KMS-11 (cell line): ENCODE results near the gene NUDT7.

ENCODE experiments used
- H2AFZ ChIP-seq: fragments of 200-600 bp; sonication (generic); 2 replicates; pipeline ENCODE4 v1.6.1; 2016; ENCODE audit warnings: antibody characterized with exemption, mixed run types, low read depth
- H3K27ac ChIP-seq: fragments of 200-600 bp; sonication (generic); 2 replicates; pipeline ENCODE4 v1.6.1; 2016; ENCODE audit warnings: mild to moderate bottlenecking, mixed run types
- H3K27me3 ChIP-seq: fragments of 200-600 bp; sonication (generic); 2 replicates; pipeline ENCODE4 v1.6.1; 2017; ENCODE audit warnings: mild to moderate bottlenecking, low read depth, mixed run types, moderate library complexity; ENCODE audit not compliant: insufficient read depth
- H3K36me3 ChIP-seq: fragments of 200-600 bp; sonication (generic); 2 replicates; pipeline ENCODE4 v1.6.1; 2017; ENCODE audit warnings: mild to moderate bottlenecking, mixed run types; ENCODE audit not compliant: insufficient read depth
- H3K4me1 ChIP-seq: fragments of 200-600 bp; sonication (generic); 2 replicates; pipeline ENCODE4 v1.6.1; 2016; ENCODE audit warnings: mild to moderate bottlenecking, low read depth, mixed run types; ENCODE audit not compliant: poor library complexity, severe bottlenecking
- H3K4me2 ChIP-seq: fragments of 200-600 bp; sonication (generic); 2 replicates; pipeline ENCODE4 v1.7.0; 2016; ENCODE audit warnings: mild to moderate bottlenecking, mixed run types
- H3K4me3 ChIP-seq: fragments of 200-600 bp; sonication (generic); IDR thresholded peaks from 2 replicates; pipeline ENCODE4 v1.6.1; 2017; ENCODE audit warnings: low read depth, low read length, mixed read lengths; ENCODE audit not compliant: insufficient read depth
- H3K79me2 ChIP-seq: fragments of 200-600 bp; sonication (generic); 2 replicates; pipeline ENCODE4 v1.6.1; 2016; ENCODE audit warnings: low read depth, mixed run types; ENCODE audit not compliant: insufficient read depth
- H3K9ac ChIP-seq: fragments of 200-600 bp; sonication (generic); 2 replicates; pipeline ENCODE4 v1.6.1; 2016; ENCODE audit warnings: mild to moderate bottlenecking, mixed run types
- H4K20me1 ChIP-seq: fragments of 200-600 bp; sonication (generic); 2 replicates; pipeline ENCODE4 v1.6.1; 2016; ENCODE audit warnings: mild to moderate bottlenecking, mixed run types; ENCODE audit not compliant: insufficient read depth
- TF ChIP-seq, protein P1 (sequence below): fragments of 200-600 bp; sonication (generic); conservative IDR thresholded peaks from 2 replicates; pipeline ENCODE4 v1.6.1; 2017; ENCODE audit warnings: low read depth, mild to moderate bottlenecking, antibody characterized with exemption, low read length, moderate library complexity, mixed read lengths

NUDT7 gene

DNA sequence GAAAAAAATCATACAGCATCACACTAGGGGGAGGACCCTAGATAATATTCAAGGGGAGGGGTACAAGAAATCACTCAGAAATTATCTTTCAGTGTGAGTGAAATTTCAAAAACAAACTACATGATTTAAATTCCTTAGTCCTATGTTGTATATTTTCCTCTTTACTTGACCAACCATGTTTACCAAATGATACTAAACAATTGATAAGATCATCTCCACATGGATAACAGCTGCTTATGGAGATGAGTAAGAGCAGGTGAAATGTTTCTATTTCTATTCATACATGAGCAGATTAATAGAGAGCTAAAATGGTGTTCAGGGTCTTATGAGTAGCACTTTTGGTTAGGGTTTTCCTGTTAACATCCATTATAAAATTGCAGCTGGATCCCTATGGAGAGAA is 58.8 kb downstream of the NUDT7 start:
- H3K4me2 ChIP-seq, result no peak overlapping the region
- no peaks in the 10 kb centered on the region for H4K20me1 ChIP-seq
- H3K9ac ChIP-seq, result no peak overlapping the region
- no peaks in the 10 kb centered on the region for H3K36me3 ChIP-seq
- TF ChIP-seq, protein P1, sequence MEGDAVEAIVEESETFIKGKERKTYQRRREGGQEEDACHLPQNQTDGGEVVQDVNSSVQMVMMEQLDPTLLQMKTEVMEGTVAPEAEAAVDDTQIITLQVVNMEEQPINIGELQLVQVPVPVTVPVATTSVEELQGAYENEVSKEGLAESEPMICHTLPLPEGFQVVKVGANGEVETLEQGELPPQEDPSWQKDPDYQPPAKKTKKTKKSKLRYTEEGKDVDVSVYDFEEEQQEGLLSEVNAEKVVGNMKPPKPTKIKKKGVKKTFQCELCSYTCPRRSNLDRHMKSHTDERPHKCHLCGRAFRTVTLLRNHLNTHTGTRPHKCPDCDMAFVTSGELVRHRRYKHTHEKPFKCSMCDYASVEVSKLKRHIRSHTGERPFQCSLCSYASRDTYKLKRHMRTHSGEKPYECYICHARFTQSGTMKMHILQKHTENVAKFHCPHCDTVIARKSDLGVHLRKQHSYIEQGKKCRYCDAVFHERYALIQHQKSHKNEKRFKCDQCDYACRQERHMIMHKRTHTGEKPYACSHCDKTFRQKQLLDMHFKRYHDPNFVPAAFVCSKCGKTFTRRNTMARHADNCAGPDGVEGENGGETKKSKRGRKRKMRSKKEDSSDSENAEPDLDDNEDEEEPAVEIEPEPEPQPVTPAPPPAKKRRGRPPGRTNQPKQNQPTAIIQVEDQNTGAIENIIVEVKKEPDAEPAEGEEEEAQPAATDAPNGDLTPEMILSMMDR, result no peak
- H2AFZ ChIP-seq, result no peak overlapping the region
- no peak overlapping the region for H3K27ac ChIP-seq
- no peaks in the 10 kb centered on the region for H3K79me2 ChIP-seq
- no peak overlapping the region for H3K4me3 ChIP-seq
- H3K27me3 ChIP-seq, result no peaks in the 10 kb centered on the region
- no peaks in the 10 kb centered on the region for H3K4me1 ChIP-seq

DNA sequence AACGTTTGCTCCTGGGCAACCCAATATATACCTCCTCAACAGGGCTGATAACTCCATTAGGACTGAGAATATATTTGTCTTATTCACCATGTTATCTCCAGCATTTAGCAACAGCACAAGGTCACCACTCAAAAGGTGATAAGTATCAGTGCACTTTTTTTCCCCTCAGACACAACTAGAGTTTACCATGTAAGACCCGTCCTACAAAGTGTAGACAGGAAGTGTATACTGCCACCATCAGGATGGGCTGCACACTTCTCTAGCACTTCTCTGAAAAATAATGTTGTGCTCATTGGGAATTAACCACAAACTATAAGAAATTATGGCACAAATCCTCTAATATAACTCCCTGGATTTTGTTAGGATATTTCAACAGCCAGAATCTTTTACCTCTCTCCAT is 60.4 kb downstream of the NUDT7 start:
- Histone ChIP-seq H3K27ac (no peak overlapping the region), H3K9ac (no peak overlapping the region), H3K36me3 (no peaks in the 10 kb centered on the region), H3K27me3 (no peaks in the 10 kb centered on the region), H3K4me3 (no peak overlapping the region), H3K4me2 (no peak overlapping the region), H4K20me1 (no peaks in the 10 kb centered on the region), H3K79me2 (no peaks in the 10 kb centered on the region), H3K4me1 (no peaks in the 10 kb centered on the region), H2AFZ (no peak overlapping the region)
- TF ChIP-seq, protein P1, result peak; percentile 33; the same call in 1 of the 2 replicates

DNA sequence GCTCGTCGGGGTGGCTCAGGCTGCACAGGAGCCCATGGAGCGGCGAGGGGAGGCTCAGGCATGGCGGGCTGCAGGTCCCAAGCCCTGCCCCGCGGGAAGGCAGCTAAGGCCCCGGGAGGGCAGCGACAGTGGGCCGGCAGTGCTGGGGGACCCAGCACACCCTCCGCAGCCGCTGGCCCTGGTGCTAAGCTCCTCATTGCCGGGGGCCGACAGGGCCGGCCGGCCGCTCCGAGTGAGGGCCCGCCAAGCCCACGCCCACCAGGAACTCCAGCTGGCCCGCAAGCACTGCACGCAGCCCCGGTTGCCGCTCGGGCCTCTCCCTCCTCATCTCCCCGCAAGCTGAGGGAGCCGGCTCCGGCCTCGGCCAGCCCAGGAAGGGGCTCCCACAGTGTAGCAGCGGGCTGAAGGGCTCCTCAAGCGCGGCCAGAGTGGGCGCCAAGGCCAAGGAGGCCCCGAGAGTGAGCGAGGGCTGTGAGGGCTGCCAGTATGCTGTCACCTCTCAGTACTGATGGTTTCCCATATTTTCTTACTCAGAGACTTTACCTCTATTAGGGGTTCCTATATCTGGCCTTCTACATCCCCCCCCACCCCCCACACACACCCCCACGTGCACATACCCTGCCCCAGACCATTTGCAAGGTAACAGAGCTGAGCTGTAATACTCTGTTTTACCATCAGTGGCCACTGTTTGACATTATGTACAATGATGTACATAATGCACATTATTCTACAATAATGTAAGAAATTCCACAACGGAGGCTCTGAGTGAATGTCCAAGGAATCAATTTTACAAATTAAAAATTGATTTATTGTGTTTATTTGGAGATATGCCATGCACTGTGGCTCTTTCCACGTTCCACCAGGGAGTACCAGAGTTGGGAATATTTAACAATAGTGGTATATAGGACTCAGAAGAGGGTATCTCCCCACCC is 62.4 kb downstream of the NUDT7 start:
- no peaks in the 10 kb centered on the region for H3K27me3 ChIP-seq

GRCh38 chr16:77785373-77785764 is 63.1 kb downstream of the NUDT7 start:
- Histone ChIP-seq H3K4me2 (no peak overlapping the region), H3K27me3 (no peaks in the 10 kb centered on the region), H3K79me2 (no peaks in the 10 kb centered on the region), H3K4me1 (no peaks in the 10 kb centered on the region), H3K36me3 (no peaks in the 10 kb centered on the region), H4K20me1 (no peaks in the 10 kb centered on the region), H3K4me3 (no peak overlapping the region), H2AFZ (no peak overlapping the region), H3K9ac (no peak overlapping the region), H3K27ac (no peak overlapping the region)
- TF ChIP-seq, protein P1, result no peak

More for the DNA sequence above, 62.4 kb downstream of the NUDT7 start:
- Histone ChIP-seq H3K36me3 (no peaks in the 10 kb centered on the region), H3K4me2 (no peak overlapping the region), H3K4me3 (no peak overlapping the region), H3K27ac (no peak overlapping the region), H3K4me1 (no peaks in the 10 kb centered on the region), H4K20me1 (no peaks in the 10 kb centered on the region), H3K9ac (no peak overlapping the region), H3K79me2 (no peaks in the 10 kb centered on the region), H2AFZ (no peak overlapping the region)
- TF ChIP-seq, protein P1, result peak; percentile 40; the same call in 1 of the 2 replicates
